H7 (cell line): ENCODE measurements around the gene PIBF1. TPM values are rescaled to one million over a fixed set of nuclear protein-coding genes. Genes with fewer than 3 reads are reported as not detected.

Experiments
- DNase-seq: peaks from one replicate; pipeline ENCODE4 v3.0.0; 2012
- H3K27me3 ChIP-seq: 2 replicates; pipeline ENCODE4 v1.6.0; 2011; ENCODE audit warnings: mild to moderate bottlenecking, low read length; ENCODE audit not compliant: control insufficient read depth, insufficient read depth
- H3K36me3 ChIP-seq: replicated peaks from 2 replicates; pipeline ENCODE4 v1.5.1; 2011; ENCODE audit warnings: low read length; ENCODE audit not compliant: control insufficient read depth, insufficient read depth
- H3K4me3 ChIP-seq: 2 replicates; pipeline ENCODE4 v1.5.1; 2011; ENCODE audit warnings: low read depth, mild to moderate bottlenecking, control low read depth, low read length, moderate library complexity; ENCODE audit not compliant: insufficient read depth
- total RNA-seq: library from RNA; depleted of rRNA; stranded (reverse); fragments of >200 nt; shearing (Covaris generic); gene quantifications from 2 replicates; pipeline ENCODE4 v1.2.3, GENCODE V29; 2014

Gene PIBF1
- total RNA-seq, 1 experiment from 2014 or later: 5.9 TPM

DNA sequence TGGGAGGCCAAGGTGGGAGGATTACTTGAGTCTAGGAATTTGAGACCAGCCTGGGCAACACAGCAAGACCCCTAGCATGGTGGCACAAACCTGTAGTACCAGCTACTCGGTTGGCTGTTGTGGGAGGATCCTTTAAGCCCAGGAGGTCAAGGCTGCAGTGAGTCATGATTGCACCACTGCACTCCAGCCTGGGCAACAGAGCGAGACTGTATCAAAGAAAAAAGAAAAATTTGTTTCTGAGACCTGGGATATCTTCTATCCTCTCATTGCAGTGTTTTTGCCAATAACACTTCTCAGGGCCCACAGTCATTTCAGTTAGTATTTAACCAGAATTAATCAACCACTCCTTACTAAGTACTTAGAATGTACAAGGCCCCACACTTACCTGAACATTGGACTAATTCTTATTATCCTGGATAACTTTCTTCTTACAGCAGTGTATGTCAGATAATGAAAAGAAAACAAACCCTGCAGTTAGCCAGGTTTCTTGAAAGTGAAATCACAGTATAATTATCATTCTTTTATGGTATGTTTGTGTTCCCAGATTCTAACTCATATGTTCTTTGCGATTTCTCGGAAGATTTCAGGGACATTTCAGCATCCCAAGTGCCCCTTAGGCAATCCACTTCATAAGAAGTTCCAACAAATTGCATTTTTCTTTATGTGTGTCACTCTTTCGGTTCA lies 201.3 kb downstream of the PIBF1 start:
- H3K27me3 ChIP-seq: no peaks in the 10 kb centered on the region
- no peaks in the 10 kb centered on the region for H3K36me3 ChIP-seq
- no peak for DNase-seq
- no peak overlapping the region for H3K4me3 ChIP-seq

GRCh38 chr13:72985610-72986009 lies 203.7 kb downstream of the PIBF1 start:
- Histone ChIP-seq H3K4me3 (no peak overlapping the region), H3K36me3 (no peaks in the 10 kb centered on the region), H3K27me3 (no peaks in the 10 kb centered on the region)
- no peak for DNase-seq

- no peak for DNase-seq
- Histone ChIP-seq H3K27me3 (no peaks in the 10 kb centered on the region), H3K36me3 (no peaks in the 10 kb centered on the region), H3K4me3 (no peak overlapping the region)
Measured at GRCh38 chr13:72986197-72986596, 204.3 kb downstream of the PIBF1 start.

DNA sequence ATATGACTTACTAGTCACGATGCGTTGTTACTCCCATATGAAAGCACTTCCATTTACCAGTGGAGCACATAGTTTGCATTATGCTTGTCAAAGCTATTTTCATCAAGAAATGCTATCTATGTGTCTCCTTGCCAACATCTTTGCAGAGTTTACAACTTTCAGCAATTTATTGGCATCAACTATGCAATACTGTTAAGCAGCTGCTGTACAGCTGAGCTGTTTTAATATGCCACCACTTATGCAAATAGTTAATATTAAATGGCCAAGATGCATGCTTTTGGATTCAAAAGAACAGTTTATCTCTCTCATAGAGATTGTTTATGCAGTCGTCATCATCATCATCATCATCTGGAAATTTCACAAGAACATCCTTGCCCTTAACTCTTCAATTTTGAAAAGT lies 209.0 kb downstream of the PIBF1 start:
- Histone ChIP-seq H3K27me3 (no peaks in the 10 kb centered on the region), H3K36me3 (no peaks in the 10 kb centered on the region), H3K4me3 (no peak overlapping the region)
- no peak for DNase-seq

DNA sequence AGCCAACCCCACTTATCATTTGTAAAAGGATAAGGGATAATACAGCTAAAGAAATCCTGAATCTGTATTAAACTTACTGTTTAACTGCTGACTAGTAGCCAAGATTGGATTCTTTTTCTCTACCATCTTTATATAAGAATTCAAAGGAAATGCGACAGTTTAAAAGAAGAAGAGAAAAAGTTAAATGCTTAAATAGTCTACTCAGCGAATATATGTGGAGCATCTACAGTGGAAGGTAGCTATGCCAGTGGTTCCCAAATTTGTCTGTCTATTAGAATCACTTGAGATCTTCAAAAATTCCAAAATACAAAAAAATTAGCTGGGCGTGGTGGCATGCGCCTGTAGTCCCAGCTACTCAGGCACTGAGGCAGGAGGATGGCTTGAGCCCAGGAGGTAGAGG lies 216.1 kb downstream of the PIBF1 start:
- Histone ChIP-seq H3K36me3 (no peaks in the 10 kb centered on the region), H3K27me3 (no peaks in the 10 kb centered on the region), H3K4me3 (no peak overlapping the region)
- no peak for DNase-seq

GRCh38 chr13:73000027-73000674 lies 218.2 kb downstream of the PIBF1 start:
- DNase-seq: no peak
- H3K27me3 ChIP-seq: no peaks in the 10 kb centered on the region

GRCh38 chr13:73001971-73002370 lies 220.0 kb downstream of the PIBF1 start:
- Histone ChIP-seq H3K36me3 (no peaks in the 10 kb centered on the region), H3K27me3 (no peaks in the 10 kb centered on the region), H3K4me3 (no peak overlapping the region)
- DNase-seq: no peak

More at GRCh38 chr13:73000027-73000674, 218.2 kb downstream of the PIBF1 start:
- no peak overlapping the region for H3K4me3 ChIP-seq
- no peaks in the 10 kb centered on the region for H3K36me3 ChIP-seq

DNA sequence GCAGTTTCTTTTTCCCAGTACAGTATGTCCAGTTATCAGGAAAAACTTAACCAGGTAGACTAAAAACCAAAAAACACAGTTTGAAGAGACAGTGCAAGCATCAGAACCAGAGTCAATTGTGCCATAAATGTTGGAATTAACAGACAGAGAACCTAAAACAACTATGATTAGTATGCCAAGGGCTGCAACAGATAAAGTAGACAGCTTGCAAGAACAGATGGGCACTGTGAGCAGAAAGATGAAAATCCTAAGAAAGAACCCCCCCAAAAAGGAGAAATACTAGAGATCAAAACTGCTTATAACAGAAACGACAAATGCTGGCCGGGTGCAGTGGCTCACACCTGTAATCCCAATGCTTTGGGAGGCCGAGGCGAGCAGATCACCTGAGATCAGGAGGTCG lies 229.8 kb downstream of the PIBF1 start:
- Histone ChIP-seq H3K27me3 (no peaks in the 10 kb centered on the region), H3K36me3 (no peaks in the 10 kb centered on the region), H3K4me3 (no peak overlapping the region)
- no peak for DNase-seq

DNA sequence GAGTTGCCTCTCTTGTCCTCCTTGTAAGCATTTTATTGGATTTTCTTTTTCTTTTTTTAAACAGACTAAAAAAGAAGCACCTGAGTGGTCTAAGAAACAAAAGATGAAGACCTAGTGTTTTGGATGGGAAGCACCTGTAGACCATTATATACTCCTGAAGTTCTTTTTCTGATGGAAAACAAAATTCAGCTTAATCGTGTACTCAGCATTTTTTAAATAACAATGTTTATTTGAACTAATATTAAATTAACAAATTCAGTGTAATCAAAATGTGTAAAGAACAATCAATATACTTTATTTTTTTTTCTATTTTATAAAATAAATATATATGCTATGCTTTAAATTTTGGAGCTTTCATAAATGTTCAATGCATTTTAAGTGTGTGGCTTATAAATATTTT lies 233.9 kb downstream of the PIBF1 start:
- Histone ChIP-seq H3K36me3 (no peaks in the 10 kb centered on the region), H3K27me3 (no peaks in the 10 kb centered on the region), H3K4me3 (no peak overlapping the region)
- DNase-seq: no peak

GRCh38 chr13:73018336-73018735 lies 236.4 kb downstream of the PIBF1 start:
- Histone ChIP-seq H3K4me3 (no peak overlapping the region), H3K27me3 (no peaks in the 10 kb centered on the region), H3K36me3 (no peaks in the 10 kb centered on the region)
- no peak for DNase-seq

- DNase-seq: no peak
- Histone ChIP-seq H3K4me3 (no peak overlapping the region), H3K36me3 (no peaks in the 10 kb centered on the region), H3K27me3 (no peaks in the 10 kb centered on the region)
Measured at GRCh38 chr13:73025217-73026012, 243.5 kb downstream of the PIBF1 start.

DNA sequence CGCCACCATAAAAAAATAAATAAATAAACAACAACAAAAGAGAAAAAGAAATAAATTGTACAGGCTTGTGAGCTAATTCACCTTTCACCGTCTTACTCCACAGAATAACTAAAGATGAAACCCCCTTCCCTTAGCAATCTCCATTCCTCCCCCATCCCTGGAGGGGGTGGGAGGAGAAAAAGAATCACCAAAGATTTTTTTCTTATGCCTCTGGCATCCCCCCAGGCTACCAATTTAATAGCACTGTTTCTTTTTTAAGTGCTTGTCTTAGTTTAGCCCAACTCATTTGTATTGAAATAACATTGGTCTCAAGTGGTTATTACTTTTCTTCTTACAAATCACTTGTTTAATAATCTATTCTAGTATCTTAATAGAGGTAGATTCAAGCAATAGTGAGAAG lies 253.0 kb downstream of the PIBF1 start:
- no peak for DNase-seq
- no peaks in the 10 kb centered on the region for H3K36me3 ChIP-seq
- no peak overlapping the region for H3K4me3 ChIP-seq
- H3K27me3 ChIP-seq: peaks cover 2% of the 10 kb centered on the region; the same call in 1 of the 2 replicates

DNA sequence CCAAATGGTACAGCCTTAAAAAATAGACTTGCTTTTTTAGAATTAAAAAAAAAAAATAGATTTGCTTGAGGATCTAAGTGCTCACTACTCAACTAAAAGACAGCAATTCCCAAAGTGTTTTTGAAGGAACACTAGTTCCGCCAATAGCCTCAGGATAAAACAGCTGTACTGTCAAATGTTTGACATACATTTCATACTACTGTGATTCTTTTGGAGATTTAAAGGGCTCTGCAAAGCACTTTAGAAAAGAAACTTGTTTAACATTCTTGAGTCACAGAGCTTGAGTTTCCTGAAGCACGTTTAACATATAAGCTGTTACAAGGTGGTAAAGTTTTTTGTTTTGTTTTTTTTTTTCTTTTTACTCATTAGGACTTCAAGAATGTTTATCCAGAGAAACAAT lies 253.7 kb downstream of the PIBF1 start:
- H3K36me3 ChIP-seq: no peaks in the 10 kb centered on the region
- DNase-seq: no peak
- H3K4me3 ChIP-seq: no peak overlapping the region
- peaks cover 2% of the 10 kb centered on the region; the same call in 1 of the 2 replicates for H3K27me3 ChIP-seq

GRCh38 chr13:73036566-73036965 lies 254.6 kb downstream of the PIBF1 start:
- Histone ChIP-seq H3K27me3 (peaks cover 2% of the 10 kb centered on the region; the same call in 1 of the 2 replicates), H3K36me3 (no peaks in the 10 kb centered on the region), H3K4me3 (no peak overlapping the region)
- DNase-seq: no peak

DNA sequence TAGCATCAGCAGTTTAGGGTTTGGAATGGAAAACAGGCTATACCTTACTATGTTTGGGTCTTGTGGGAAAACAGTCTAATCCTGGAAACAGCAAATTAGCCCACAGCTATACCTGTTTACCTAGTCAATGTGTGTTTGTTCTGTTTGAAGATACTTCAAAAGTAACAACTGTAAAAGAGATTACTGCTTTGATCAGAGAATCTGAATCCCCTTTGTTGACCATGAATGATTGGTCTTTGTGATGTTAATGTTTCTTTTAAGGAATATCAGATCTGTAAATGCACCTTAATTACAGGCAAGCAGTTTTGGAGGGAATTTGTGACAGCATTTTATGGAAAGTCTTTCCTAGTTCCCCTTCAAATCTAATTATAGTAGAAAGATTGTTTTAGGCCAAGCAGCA lies 256.1 kb downstream of the PIBF1 start:
- no peak overlapping the region for H3K4me3 ChIP-seq
- H3K27me3 ChIP-seq: peaks cover 2% of the 10 kb centered on the region; the same call in 1 of the 2 replicates
- DNase-seq: no peak
- no peaks in the 10 kb centered on the region for H3K36me3 ChIP-seq
